Upper lobe of left lung (tissue), 4 donors: ENCODE results near the gene MBD3.

ENCODE experiments used
- EP300 ChIP-seq, 4 donors: sonication (generic); formaldehyde crosslinking; IDR thresholded peaks; one replicate each; pipeline ENCODE4 v1.5.1; 2017; ENCODE audit warnings: antibody characterized with exemption in 4 of 4, control low read depth in 2 of 4
- POLR2A ChIP-seq, 4 donors: fragments of 450-650 bp; IDR thresholded peaks; one replicate each; pipeline ENCODE4 v1.5.1; 2016 to 2017; ENCODE audit warnings: antibody characterized with exemption in 4 of 4, mild to moderate bottlenecking in 2 of 4
- TF ChIP-seq, protein P1 (sequence below), 6 experiments: fragments of 450-650 bp in 4 of 6; fragments of 200-600 bp in 2 of 6; sonication (generic) in 2 of 6; IDR thresholded peaks; one replicate each; pipeline ENCODE4 v1.5.1; 2016 to 2019; ENCODE audit warnings: antibody characterized with exemption in 6 of 6

- TF ChIP-seq POLR2A (IDR thresholded peaks at IDR 0.05) (no peak), EP300 (IDR thresholded peaks at IDR 0.05) (no peak)
- TF ChIP-seq, protein P1, sequence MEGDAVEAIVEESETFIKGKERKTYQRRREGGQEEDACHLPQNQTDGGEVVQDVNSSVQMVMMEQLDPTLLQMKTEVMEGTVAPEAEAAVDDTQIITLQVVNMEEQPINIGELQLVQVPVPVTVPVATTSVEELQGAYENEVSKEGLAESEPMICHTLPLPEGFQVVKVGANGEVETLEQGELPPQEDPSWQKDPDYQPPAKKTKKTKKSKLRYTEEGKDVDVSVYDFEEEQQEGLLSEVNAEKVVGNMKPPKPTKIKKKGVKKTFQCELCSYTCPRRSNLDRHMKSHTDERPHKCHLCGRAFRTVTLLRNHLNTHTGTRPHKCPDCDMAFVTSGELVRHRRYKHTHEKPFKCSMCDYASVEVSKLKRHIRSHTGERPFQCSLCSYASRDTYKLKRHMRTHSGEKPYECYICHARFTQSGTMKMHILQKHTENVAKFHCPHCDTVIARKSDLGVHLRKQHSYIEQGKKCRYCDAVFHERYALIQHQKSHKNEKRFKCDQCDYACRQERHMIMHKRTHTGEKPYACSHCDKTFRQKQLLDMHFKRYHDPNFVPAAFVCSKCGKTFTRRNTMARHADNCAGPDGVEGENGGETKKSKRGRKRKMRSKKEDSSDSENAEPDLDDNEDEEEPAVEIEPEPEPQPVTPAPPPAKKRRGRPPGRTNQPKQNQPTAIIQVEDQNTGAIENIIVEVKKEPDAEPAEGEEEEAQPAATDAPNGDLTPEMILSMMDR (IDR thresholded peaks at IDR 0.05): no peak
Observed at GRCh38 chr19:1622007-1622406, 29.3 kb upstream of the MBD3 start.
